ENCODE data around the gene EPN2. TPM values are rescaled to one million over a fixed set of nuclear protein-coding genes. Genes with fewer than 3 reads are reported as not detected.

Gene EPN2
- total RNA-seq, 4 donors from 2014 or later: 30.7 to 156 (median 45.1) TPM

GRCh38 chr17:19310151-19310550, 73.0 kb downstream of the EPN2 start:
- Histone ChIP-seq H3K27ac (no peak overlapping the region), H3K4me1 (peaks cover 0 to 38% (median 0%) of the 10 kb centered on the region in 3 donors), H3K4me3 (no peak overlapping the region), H3K9me3 (no peaks in the 10 kb centered on the region), H3K27me3 (no peaks in the 10 kb centered on the region), H3K36me3 (peaks cover 0 to 61% of the 10 kb centered on the region in 2 donors)
- no peak for TF ChIP-seq POLR2A (IDR thresholded peaks at IDR 0.05)
- TF ChIP-seq EP300 (IDR thresholded peaks at IDR 0.05): no peak
- no peak for TF ChIP-seq CTCF (IDR thresholded peaks at IDR 0.05)
- no peak for TF ChIP-seq POLR2AphosphoS5 (IDR thresholded peaks at IDR 0.05)
- 75 to 78% methylated on average over 4 of the region's 4 CpGs for WGBS, 2 donors (ENCODE audit: low coverage in 1 of 2)
- no peak for ATAC-seq

- Histone ChIP-seq H3K9me3 (no peaks in the 10 kb centered on the region), H3K27me3 (no peaks in the 10 kb centered on the region), H3K27ac (no peak overlapping the region), H3K4me3 (no peak overlapping the region), H3K4me1 (peaks cover 0 to 30% (median 0%) of the 10 kb centered on the region in 3 donors), H3K36me3 (peaks cover 0 to 67% of the 10 kb centered on the region in 2 donors)
- no peak for ATAC-seq
- WGBS, 2 donors (ENCODE audit: low coverage in 1 of 2): 85 to 97% methylated on average over 5 of the region's 5 CpGs
- TF ChIP-seq POLR2AphosphoS5 (IDR thresholded peaks at IDR 0.05) (no peak), CTCF (IDR thresholded peaks at IDR 0.05) (no peak), POLR2A (IDR thresholded peaks at IDR 0.05) (no peak), EP300 (IDR thresholded peaks at IDR 0.05) (no peak)
Observed at GRCh38 chr17:19311016-19311415, 73.8 kb downstream of the EPN2 start.

GRCh38 chr17:19311421-19312215, 74.5 kb downstream of the EPN2 start:
- Histone ChIP-seq H3K9me3 (no peaks in the 10 kb centered on the region), H3K27me3 (no peaks in the 10 kb centered on the region), H3K27ac (peak overlapping the region in 2 of 4 donors; percentile 22 to 36), H3K36me3 (peaks cover 0 to 67% of the 10 kb centered on the region in 2 donors), H3K4me1 (peaks cover 0 to 24% (median 0%) of the 10 kb centered on the region in 3 donors), H3K4me3 (no peak overlapping the region)
- TF ChIP-seq EP300 (IDR thresholded peaks at IDR 0.05): no peak
- TF ChIP-seq CTCF (IDR thresholded peaks at IDR 0.05): no peak
- no peak for TF ChIP-seq POLR2AphosphoS5 (IDR thresholded peaks at IDR 0.05)
- no peak for TF ChIP-seq POLR2A (IDR thresholded peaks at IDR 0.05)
- ATAC-seq: no peak
- WGBS, 2 donors (ENCODE audit: low coverage in 1 of 2): 72 to 79% methylated on average over 4 to 5 of the region's 6 CpGs

GRCh38 chr17:19312406-19312805, 75.2 kb downstream of the EPN2 start:
- no peak for ATAC-seq
- no CpG with 5 or more reads among the region's 7 CpGs for WGBS, 2 donors (ENCODE audit: low coverage in 1 of 2)
- H3K27me3 ChIP-seq: no peaks in the 10 kb centered on the region
- no peak overlapping the region for H3K4me3 ChIP-seq
- TF ChIP-seq POLR2AphosphoS5 (IDR thresholded peaks at IDR 0.05) (no peak), POLR2A (IDR thresholded peaks at IDR 0.05) (no peak), CTCF (IDR thresholded peaks at IDR 0.05) (no peak), EP300 (IDR thresholded peaks at IDR 0.05) (no peak)
- peak overlapping the region in 2 of 4 donors; percentile 22 to 36 for H3K27ac ChIP-seq
- no peaks in the 10 kb centered on the region for H3K9me3 ChIP-seq
- peaks cover 0 to 66% of the 10 kb centered on the region in 2 donors for H3K36me3 ChIP-seq
- peaks cover 0 to 30% (median 0%) of the 10 kb centered on the region in 3 donors for H3K4me1 ChIP-seq
